Parathyroid adenoma (tissue), 2 donors: ENCODE data around the gene CADPS.

ENCODE experiments used
- H2AFZ ChIP-seq: fragments of 300-600 bp; sonication (generic); one replicate; pipeline ENCODE4 v1.7.0; 2017; ENCODE audit warnings: antibody characterized with exemption, mild to moderate bottlenecking
- H3K27ac ChIP-seq: fragments of 300-600 bp; sonication (generic); one replicate; pipeline ENCODE4 v1.7.0; 2017
- H3K27me3 ChIP-seq: fragments of 300-600 bp; sonication (generic); one replicate; pipeline ENCODE4 v1.7.0; 2017; ENCODE audit warnings: low read length; ENCODE audit not compliant: control insufficient read depth, insufficient read depth
- H3K36me3 ChIP-seq: fragments of 300-600 bp; sonication (generic); one replicate; pipeline ENCODE4 v1.7.0; 2017; ENCODE audit warnings: low read length; ENCODE audit not compliant: control insufficient read depth, insufficient read depth
- H3K4me1 ChIP-seq: fragments of 300-600 bp; sonication (generic); one replicate; pipeline ENCODE4 v1.7.0; 2017; ENCODE audit warnings: control low read depth
- H3K4me2 ChIP-seq: fragments of 300-600 bp; sonication (generic); one replicate; pipeline ENCODE4 v1.7.0; 2017; ENCODE audit warnings: low read length
- H3K4me3 ChIP-seq: fragments of 300-600 bp; sonication (generic); one replicate; pipeline ENCODE4 v1.7.0; 2017; ENCODE audit warnings: low read depth, low read length
- H3K79me2 ChIP-seq: fragments of 300-600 bp; sonication (generic); one replicate; pipeline ENCODE4 v1.7.0; 2017; ENCODE audit warnings: control low read depth
- H3K9ac ChIP-seq: fragments of 300-600 bp; sonication (generic); one replicate; pipeline ENCODE4 v1.7.0; 2017; ENCODE audit warnings: mild to moderate bottlenecking
- H3K9me3 ChIP-seq: fragments of 300-600 bp; sonication (generic); one replicate; pipeline ENCODE4 v1.7.0; 2017; ENCODE audit warnings: low read length; ENCODE audit not compliant: control insufficient read depth
- TF ChIP-seq, protein P1 (sequence below): fragments of 300-600 bp; sonication (generic); IDR thresholded peaks from one replicate; pipeline ENCODE4 v1.7.0; 2017; ENCODE audit warnings: antibody characterized with exemption, mild to moderate bottlenecking
- donor health status: primary hyperparathyroidism.

CADPS gene

DNA sequence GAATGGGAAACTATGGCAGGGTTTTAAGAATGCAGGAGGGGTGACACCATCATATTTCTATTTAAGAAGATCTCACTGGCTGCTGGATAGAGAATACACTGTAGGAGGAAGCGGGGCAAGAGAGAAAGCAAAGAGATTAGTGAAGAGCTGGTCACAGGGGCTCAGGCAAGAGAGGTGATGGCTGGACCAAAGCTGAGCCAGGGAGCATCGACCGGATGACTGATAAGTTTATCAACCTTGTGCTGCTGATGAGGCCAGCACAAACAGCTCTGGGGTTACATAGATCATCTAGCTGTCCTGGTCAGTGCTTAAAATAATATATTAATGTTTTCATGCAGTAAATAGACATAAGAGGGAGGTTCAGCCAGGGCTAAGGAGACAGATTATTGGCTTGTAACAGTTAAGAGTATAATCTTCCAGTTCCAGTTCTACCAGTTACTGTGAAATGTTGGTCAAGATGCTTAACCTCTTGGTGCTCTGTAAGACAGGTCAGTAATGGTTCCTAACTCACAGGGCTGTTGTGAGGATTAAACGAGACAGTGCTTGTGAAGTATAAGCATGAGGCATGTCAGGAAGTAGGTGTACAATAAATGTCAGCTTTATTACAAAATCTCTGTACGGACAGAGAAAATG is 300.8 kb downstream of the CADPS start:
- Histone ChIP-seq H3K4me2 (no peak overlapping the region), H3K9me3 (no peaks in the 10 kb centered on the region), H3K4me3 (no peak overlapping the region), H3K27me3 (no peaks in the 10 kb centered on the region), H3K9ac (no peak overlapping the region), H3K79me2 (no peaks in the 10 kb centered on the region), H3K36me3 (no peaks in the 10 kb centered on the region), H3K27ac (no peak overlapping the region), H2AFZ (no peak overlapping the region), H3K4me1 (no peaks in the 10 kb centered on the region)
- TF ChIP-seq, protein P1, sequence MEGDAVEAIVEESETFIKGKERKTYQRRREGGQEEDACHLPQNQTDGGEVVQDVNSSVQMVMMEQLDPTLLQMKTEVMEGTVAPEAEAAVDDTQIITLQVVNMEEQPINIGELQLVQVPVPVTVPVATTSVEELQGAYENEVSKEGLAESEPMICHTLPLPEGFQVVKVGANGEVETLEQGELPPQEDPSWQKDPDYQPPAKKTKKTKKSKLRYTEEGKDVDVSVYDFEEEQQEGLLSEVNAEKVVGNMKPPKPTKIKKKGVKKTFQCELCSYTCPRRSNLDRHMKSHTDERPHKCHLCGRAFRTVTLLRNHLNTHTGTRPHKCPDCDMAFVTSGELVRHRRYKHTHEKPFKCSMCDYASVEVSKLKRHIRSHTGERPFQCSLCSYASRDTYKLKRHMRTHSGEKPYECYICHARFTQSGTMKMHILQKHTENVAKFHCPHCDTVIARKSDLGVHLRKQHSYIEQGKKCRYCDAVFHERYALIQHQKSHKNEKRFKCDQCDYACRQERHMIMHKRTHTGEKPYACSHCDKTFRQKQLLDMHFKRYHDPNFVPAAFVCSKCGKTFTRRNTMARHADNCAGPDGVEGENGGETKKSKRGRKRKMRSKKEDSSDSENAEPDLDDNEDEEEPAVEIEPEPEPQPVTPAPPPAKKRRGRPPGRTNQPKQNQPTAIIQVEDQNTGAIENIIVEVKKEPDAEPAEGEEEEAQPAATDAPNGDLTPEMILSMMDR = no peak

DNA sequence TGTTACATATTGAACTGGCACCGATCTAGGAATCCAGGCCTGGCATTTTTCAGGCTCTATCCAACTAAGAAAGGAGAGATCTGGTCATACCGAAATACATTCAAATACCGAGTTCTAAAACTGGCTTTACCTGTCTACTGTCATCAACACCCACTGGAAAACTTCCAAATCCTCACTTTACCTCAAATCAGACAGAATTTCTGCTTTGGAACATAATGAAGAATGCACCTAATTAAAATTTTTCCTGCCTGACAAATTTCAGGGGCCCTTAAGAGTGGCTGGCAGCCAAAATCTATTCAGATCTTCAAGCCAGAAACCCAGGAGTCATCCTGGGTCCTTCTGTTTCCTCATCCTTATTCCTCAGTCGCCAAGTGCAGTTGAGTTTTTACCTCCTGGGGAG is 303.3 kb downstream of the CADPS start:
- no peak overlapping the region for H3K4me3 ChIP-seq
- H3K79me2 ChIP-seq = no peaks in the 10 kb centered on the region
- H3K4me2 ChIP-seq = no peak overlapping the region
- H3K4me1 ChIP-seq = no peaks in the 10 kb centered on the region
- H3K27me3 ChIP-seq = no peaks in the 10 kb centered on the region
- no peak overlapping the region for H3K9ac ChIP-seq
- H3K27ac ChIP-seq = no peak overlapping the region
- H2AFZ ChIP-seq = no peak overlapping the region
- H3K9me3 ChIP-seq = no peaks in the 10 kb centered on the region
- H3K36me3 ChIP-seq = no peaks in the 10 kb centered on the region
- TF ChIP-seq, protein P1 = no peak

DNA sequence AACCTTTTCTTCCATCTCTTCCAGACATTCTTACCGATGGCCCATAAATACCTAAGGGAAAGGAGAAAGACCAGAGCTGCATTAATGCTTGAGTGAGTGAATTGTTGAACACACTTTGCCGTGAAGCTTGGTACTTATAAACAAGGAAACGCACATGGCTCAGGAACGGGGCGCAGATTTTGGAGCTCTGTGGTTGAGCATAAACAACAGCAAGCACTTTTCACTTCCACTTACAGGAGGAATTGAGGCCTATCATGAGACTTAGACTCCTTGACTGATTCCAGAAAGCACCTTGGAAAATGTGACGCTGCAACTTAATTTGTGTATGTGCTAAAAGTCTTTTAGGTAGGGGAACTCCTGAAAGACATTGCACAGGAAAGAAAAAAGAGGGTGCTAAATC is 304.3 kb downstream of the CADPS start:
- TF ChIP-seq, protein P1 = no peak
- Histone ChIP-seq H2AFZ (no peak overlapping the region), H3K9ac (no peak overlapping the region), H3K4me2 (no peak overlapping the region), H3K4me3 (no peak overlapping the region), H3K4me1 (no peaks in the 10 kb centered on the region), H3K9me3 (no peaks in the 10 kb centered on the region), H3K79me2 (no peaks in the 10 kb centered on the region), H3K27me3 (no peaks in the 10 kb centered on the region), H3K27ac (no peak overlapping the region), H3K36me3 (no peaks in the 10 kb centered on the region)

DNA sequence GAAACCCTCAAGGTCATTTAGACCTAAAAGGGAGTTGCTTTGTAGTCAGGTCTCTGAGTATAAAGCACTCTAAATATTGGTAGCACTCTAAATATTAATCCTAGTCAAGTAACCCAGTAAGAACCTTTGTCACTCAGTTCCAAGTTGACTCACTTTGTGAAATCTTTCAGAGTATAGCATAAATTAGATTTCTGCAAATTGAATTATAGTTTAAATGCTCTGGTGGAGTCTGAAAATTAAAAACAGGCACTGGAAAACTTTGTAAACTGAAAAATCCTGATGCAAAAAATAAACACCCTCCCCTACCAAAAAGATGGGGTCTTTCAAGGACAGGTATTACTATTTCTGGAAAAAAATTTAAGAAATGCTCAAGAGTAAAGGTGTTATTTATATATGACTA is 305.6 kb downstream of the CADPS start:
- Histone ChIP-seq H2AFZ (no peak overlapping the region), H3K79me2 (no peaks in the 10 kb centered on the region), H3K9me3 (no peaks in the 10 kb centered on the region), H3K4me3 (no peak overlapping the region), H3K4me1 (no peaks in the 10 kb centered on the region), H3K27me3 (no peaks in the 10 kb centered on the region), H3K27ac (no peak overlapping the region), H3K9ac (no peak overlapping the region), H3K4me2 (no peak overlapping the region), H3K36me3 (no peaks in the 10 kb centered on the region)
- TF ChIP-seq, protein P1 = no peak
